HCT116 (cell line): ENCODE results near the gene GABRP. TPM values are rescaled to one million over a fixed set of nuclear protein-coding genes. Genes with fewer than 3 reads are reported as not detected.
"Not testable (repeated sequence)": the region's sequence is repeated elsewhere in the genome, so short reads cannot be mapped to it uniquely, and the experiment has no call there.

Experiments
- ATAC-seq: fragments of 200-7000 bp; cut with Tn5 transposase; 2 replicates; pipeline ENCODE4 v1.9.1; 2020; ENCODE audit warnings: mild to moderate bottlenecking, moderate library complexity
- BruUV-seq: library from RNA; stranded (reverse); fragments of 400-500 nt; replicated peaks from 2 replicates; lab custom pipeline; 2021; lab: Mats Ljungman, UMichigan
- CTCF ChIA-PET: fragments of 300-600 bp; sonication (Branson Sonifier 250); formaldehyde crosslinking; loops from one replicate; lab custom pipeline; 2021; ENCODE audit warnings: antibody characterized with exemption; lab: Charles Lee
- POLR2A ChIA-PET: fragments of 300-600, 350-600 bp; sonication (Branson Sonifier 250); formaldehyde crosslinking; loops from one replicate; lab custom pipeline; 2021; ENCODE audit warnings: antibody characterized with exemption; lab: Charles Lee
- RAD21 ChIA-PET, 2 experiments: fragments of 300-600 bp; sonication (Branson Sonifier 250); formaldehyde crosslinking; loops; one replicate each; lab custom pipeline; 2023; ENCODE audit warnings: low total read pairs in 2 of 2; ENCODE audit not compliant: uncharacterized antibody in 2 of 2, unreplicated experiment in 2 of 2, low non-redundant PET in 1 of 2; lab: Charles Lee
- DNase-seq: peaks from one replicate; pipeline ENCODE4 v3.0.0-alpha.2; 2010; ENCODE audit warnings: low read depth, low spot score
- H2AFZ ChIP-seq: fragments of 200-600 bp; shearing (Covaris generic), sonication (generic); 2 replicates; pipeline ENCODE4 v1.6.1; 2017; ENCODE audit warnings: low read depth, mixed run types, mixed read lengths, antibody characterized with exemption, low read length; ENCODE audit not compliant: poor library complexity, severe bottlenecking
- H3K27ac ChIP-seq: 2 replicates; pipeline ENCODE4 v1.5.1; 2012; ENCODE audit warnings: low read depth, low read length
- H3K27me3 ChIP-seq: fragments of 200-600 bp; sonication (generic); 2 replicates; pipeline ENCODE4 v1.6.1; 2016; ENCODE audit warnings: mixed run types, low read length, mixed read lengths; ENCODE audit not compliant: insufficient read depth
- H3K36me3 ChIP-seq, 2 experiments: fragments of 200-500 bp in 1 of 2; fragments of 200-600 bp in 1 of 2; sonication (Bioruptor generic) in 1 of 2; sonication (generic) in 1 of 2; 2 replicates each; pipeline versions ENCODE4 v1.5.1 to v1.6.1; 2014 to 2016; ENCODE audit warnings: low read length in 2 of 2, inconsistent platforms in 1 of 2, mixed read lengths in 1 of 2, mixed run types in 1 of 2; ENCODE audit not compliant: insufficient read depth in 2 of 2, control insufficient read depth in 1 of 2
- H3K4me1 ChIP-seq, 2 experiments: fragments of 200-600 bp in 1 of 2; sonication (generic) in 1 of 2; 2 replicates each; pipeline versions ENCODE4 v1.5.1 to v1.6.1; 2012 to 2017; ENCODE audit warnings: low read length in 2 of 2, inconsistent platforms in 1 of 2, mild to moderate bottlenecking in 1 of 2, mixed read lengths in 1 of 2, mixed run types in 1 of 2, moderate library complexity in 1 of 2; ENCODE audit not compliant: insufficient read depth in 2 of 2, control insufficient read depth in 1 of 2
- H3K4me2 ChIP-seq: fragments of 200-600 bp; sonication (generic); 2 replicates; pipeline ENCODE4 v1.6.1; 2017; ENCODE audit warnings: mixed run types, low read length, mixed read lengths
- H3K4me3 ChIP-seq, 2 experiments: fragments of 200-600 bp in 1 of 2; sonication (generic) in 1 of 2; replicated peaks in 1 of 2; 2 replicates each; pipeline ENCODE4 v1.5.1; 2011 to 2016; ENCODE audit warnings: low read length in 2 of 2, control low read depth in 1 of 2, low read depth in 1 of 2, mild to moderate bottlenecking in 1 of 2, mixed read lengths in 1 of 2, mixed run types in 1 of 2
- H3K79me2 ChIP-seq: fragments of 200-600 bp; sonication (generic); 2 replicates; pipeline ENCODE4 v1.6.1; 2017; ENCODE audit warnings: mild to moderate bottlenecking, mixed run types, low read length, moderate library complexity, mixed read lengths; ENCODE audit not compliant: insufficient read depth
- H3K9ac ChIP-seq: fragments of 200-600 bp; sonication (generic); 2 replicates; pipeline ENCODE4 v1.6.1; 2016; ENCODE audit warnings: low read length, mixed read lengths
- H3K9me2 ChIP-seq: fragments of 200-600 bp; sonication (generic), shearing (Covaris generic); 2 replicates; pipeline ENCODE4 v1.6.1; 2017; ENCODE audit warnings: mixed run types, mild to moderate bottlenecking, moderate library complexity; ENCODE audit not compliant: insufficient read depth
- H3K9me3 ChIP-seq, 2 experiments: fragments of 200-500 bp in 1 of 2; fragments of 200-600 bp in 1 of 2; sonication (Bioruptor generic) in 1 of 2; sonication (generic) in 1 of 2; 2 replicates each; pipeline ENCODE4 v1.6.1; 2014 to 2017; ENCODE audit warnings: low read length in 2 of 2, mixed read lengths in 2 of 2, inconsistent platforms in 1 of 2, low read depth in 1 of 2, mild to moderate bottlenecking in 1 of 2, mixed run types in 1 of 2, moderate library complexity in 1 of 2; ENCODE audit not compliant: control insufficient read depth in 1 of 2, insufficient read depth in 1 of 2
- H4K20me1 ChIP-seq: fragments of 200-600 bp; sonication (generic), shearing (Covaris generic); 2 replicates; pipeline ENCODE4 v1.6.1; 2017; ENCODE audit warnings: mixed run types, mild to moderate bottlenecking, moderate library complexity; ENCODE audit not compliant: insufficient read depth
- EGR1 ChIP-seq: IDR thresholded peaks from 2 replicates; pipeline ENCODE4 v1.6.1; 2012; ENCODE audit warnings: low read depth
- ELF1 ChIP-seq: IDR thresholded peaks from 2 replicates; pipeline ENCODE4 v1.6.1; 2012; ENCODE audit warnings: low read depth, borderline replicate concordance
- EZH2 ChIP-seq: fragments of 200-600 bp; sonication (generic); IDR thresholded peaks from 2 replicates; pipeline ENCODE4 v1.6.1; 2017; ENCODE audit warnings: antibody characterized with exemption, mixed run types
- EZH2phosphoT487 ChIP-seq: fragments of 200-600 bp; IDR thresholded peaks from 2 replicates; pipeline ENCODE4 v1.6.1; 2018; ENCODE audit warnings: antibody characterized with exemption, borderline replicate concordance
- FOSL1 ChIP-seq: IDR thresholded peaks from 2 replicates; pipeline ENCODE4 v1.6.1; 2012; ENCODE audit warnings: low read depth
- JUND ChIP-seq: IDR thresholded peaks from 2 replicates; pipeline ENCODE4 v1.6.1; 2012
- POLR2A ChIP-seq: IDR thresholded peaks from 2 replicates; pipeline ENCODE4 v1.7.0; 2011; ENCODE audit warnings: borderline replicate concordance; ENCODE audit not compliant: insufficient read depth, insufficient read length; ENCODE audit errors: extremely low read depth
- RAD21 ChIP-seq: IDR thresholded peaks from 2 replicates; pipeline ENCODE4 v1.6.1; 2012; ENCODE audit warnings: low read depth, mild to moderate bottlenecking
- SP1 ChIP-seq: IDR thresholded peaks from 2 replicates; pipeline ENCODE4 v1.6.1; 2012; ENCODE audit warnings: low read depth
- YY1 ChIP-seq: IDR thresholded peaks from 2 replicates; pipeline ENCODE4 v1.6.1; 2011; ENCODE audit warnings: low read length, low read depth, moderate library complexity, mild to moderate bottlenecking; ENCODE audit not compliant: insufficient replicate concordance; ENCODE audit errors: extremely low read depth
- ZFX ChIP-seq: fragments of 450-650 bp; IDR thresholded peaks from 2 replicates; pipeline ENCODE4 v1.6.1; 2017
- intact Hi-C: fragments of 100-400 bp; cut with micrococcal nuclease; formaldehyde crosslinking; loops from 2 replicates; pipeline ENCODE4 v1.10.0; 2022
- total RNA-seq: library from RNA; stranded (reverse); gene quantifications from one replicate; pipeline ENCODE4 v1.2.1, GENCODE V29; 2021; ENCODE audit not compliant: unreplicated experiment
- TF ChIP-seq, protein P1 (sequence below): IDR thresholded peaks from 2 replicates; pipeline ENCODE4 v1.6.1; 2011; ENCODE audit warnings: mild to moderate bottlenecking, low read length, moderate library complexity; ENCODE audit not compliant: insufficient replicate concordance; ENCODE audit errors: extremely low read depth
- TF ChIP-seq, protein P2 (sequence below): IDR thresholded peaks from 2 replicates; pipeline ENCODE4 v1.6.1; 2012
- TF ChIP-seq, protein P3 (sequence below), 3 experiments: fragments of 200-600 bp in 1 of 3; sonication (generic) in 1 of 3; IDR thresholded peaks in 2 of 3; conservative IDR thresholded peaks in 1 of 3; 2 replicates each; pipeline ENCODE4 v1.5.1; 2012 to 2017; ENCODE audit warnings: low read depth in 2 of 3, low read length in 2 of 3, antibody characterized with exemption in 1 of 3, borderline replicate concordance in 1 of 3, control low read depth in 1 of 3, mild to moderate bottlenecking in 1 of 3, mixed read lengths in 1 of 3, mixed run types in 1 of 3, moderate library complexity in 1 of 3; ENCODE audit not compliant: insufficient read depth in 1 of 3
- TF ChIP-seq, protein P4 (sequence below): IDR thresholded peaks from 2 replicates; pipeline ENCODE4 v1.6.1; 2012

GABRP gene
- total RNA-seq, 1 experiment from 2014 or later = not detected

DNA sequence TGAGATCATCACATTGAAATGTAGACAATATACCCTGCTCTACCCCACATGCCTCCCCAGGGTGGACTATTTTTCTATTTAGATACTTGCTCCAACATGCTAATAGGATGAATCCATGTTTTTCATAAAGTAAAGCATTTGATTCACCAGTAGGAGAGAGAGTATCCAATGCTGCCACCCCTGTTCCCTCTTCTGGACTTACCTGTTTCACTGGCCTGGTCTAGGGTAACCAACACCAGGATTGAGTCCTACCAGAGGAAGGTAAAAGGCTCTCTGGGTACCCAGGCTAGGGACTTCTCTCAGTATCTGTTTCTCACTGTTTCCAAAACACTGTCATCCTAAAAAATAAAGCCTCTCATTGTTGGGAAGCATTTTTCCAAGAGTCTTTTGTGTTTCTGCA is 30.2 kb upstream of the GABRP start:
- no peaks in the 10 kb centered on the region for H3K4me1 ChIP-seq
- intact Hi-C loops = no loop called here
- DNase-seq = no peak
- no peaks in the 10 kb centered on the region for H3K9me3 ChIP-seq
- H4K20me1 ChIP-seq = no peaks in the 10 kb centered on the region
- no TSS peak for BruUV-seq
- RAD21 ChIA-PET = no interaction called here
- no peak overlapping the region for H3K4me3 ChIP-seq
- H3K9ac ChIP-seq = no peak overlapping the region
- H3K9me2 ChIP-seq = no peaks in the 10 kb centered on the region
- CTCF ChIA-PET = no interaction called here
- POLR2A ChIA-PET = no interaction called here
- no peaks in the 10 kb centered on the region for H3K79me2 ChIP-seq
- no peak overlapping the region for H3K27ac ChIP-seq
- no peak for ATAC-seq
- H3K36me3 ChIP-seq = no peaks in the 10 kb centered on the region
- H3K4me2 ChIP-seq = no peak overlapping the region
- H3K27me3 ChIP-seq = peaks cover 15% of the 10 kb centered on the region; the same call in 1 of the 2 replicates
- no peak for TF ChIP-seq POLR2A
- no peak for TF ChIP-seq FOSL1
- no peak for TF ChIP-seq RAD21
- TF ChIP-seq YY1 = no peak
- no peak for TF ChIP-seq EGR1
- TF ChIP-seq, protein P1, sequence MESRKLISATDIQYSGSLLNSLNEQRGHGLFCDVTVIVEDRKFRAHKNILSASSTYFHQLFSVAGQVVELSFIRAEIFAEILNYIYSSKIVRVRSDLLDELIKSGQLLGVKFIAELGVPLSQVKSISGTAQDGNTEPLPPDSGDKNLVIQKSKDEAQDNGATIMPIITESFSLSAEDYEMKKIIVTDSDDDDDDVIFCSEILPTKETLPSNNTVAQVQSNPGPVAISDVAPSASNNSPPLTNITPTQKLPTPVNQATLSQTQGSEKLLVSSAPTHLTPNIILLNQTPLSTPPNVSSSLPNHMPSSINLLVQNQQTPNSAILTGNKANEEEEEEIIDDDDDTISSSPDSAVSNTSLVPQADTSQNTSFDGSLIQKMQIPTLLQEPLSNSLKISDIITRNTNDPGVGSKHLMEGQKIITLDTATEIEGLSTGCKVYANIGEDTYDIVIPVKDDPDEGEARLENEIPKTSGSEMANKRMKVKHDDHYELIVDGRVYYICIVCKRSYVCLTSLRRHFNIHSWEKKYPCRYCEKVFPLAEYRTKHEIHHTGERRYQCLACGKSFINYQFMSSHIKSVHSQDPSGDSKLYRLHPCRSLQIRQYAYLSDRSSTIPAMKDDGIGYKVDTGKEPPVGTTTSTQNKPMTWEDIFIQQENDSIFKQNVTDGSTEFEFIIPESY = no peak
- TF ChIP-seq JUND = no peak
- TF ChIP-seq, protein P2, sequence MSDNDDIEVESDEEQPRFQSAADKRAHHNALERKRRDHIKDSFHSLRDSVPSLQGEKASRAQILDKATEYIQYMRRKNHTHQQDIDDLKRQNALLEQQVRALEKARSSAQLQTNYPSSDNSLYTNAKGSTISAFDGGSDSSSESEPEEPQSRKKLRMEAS = no peak
- no peak for TF ChIP-seq ELF1
- TF ChIP-seq SP1 = no peak
- TF ChIP-seq EZH2 = no peak
- no peak for TF ChIP-seq EZH2phosphoT487
- TF ChIP-seq, protein P3, sequence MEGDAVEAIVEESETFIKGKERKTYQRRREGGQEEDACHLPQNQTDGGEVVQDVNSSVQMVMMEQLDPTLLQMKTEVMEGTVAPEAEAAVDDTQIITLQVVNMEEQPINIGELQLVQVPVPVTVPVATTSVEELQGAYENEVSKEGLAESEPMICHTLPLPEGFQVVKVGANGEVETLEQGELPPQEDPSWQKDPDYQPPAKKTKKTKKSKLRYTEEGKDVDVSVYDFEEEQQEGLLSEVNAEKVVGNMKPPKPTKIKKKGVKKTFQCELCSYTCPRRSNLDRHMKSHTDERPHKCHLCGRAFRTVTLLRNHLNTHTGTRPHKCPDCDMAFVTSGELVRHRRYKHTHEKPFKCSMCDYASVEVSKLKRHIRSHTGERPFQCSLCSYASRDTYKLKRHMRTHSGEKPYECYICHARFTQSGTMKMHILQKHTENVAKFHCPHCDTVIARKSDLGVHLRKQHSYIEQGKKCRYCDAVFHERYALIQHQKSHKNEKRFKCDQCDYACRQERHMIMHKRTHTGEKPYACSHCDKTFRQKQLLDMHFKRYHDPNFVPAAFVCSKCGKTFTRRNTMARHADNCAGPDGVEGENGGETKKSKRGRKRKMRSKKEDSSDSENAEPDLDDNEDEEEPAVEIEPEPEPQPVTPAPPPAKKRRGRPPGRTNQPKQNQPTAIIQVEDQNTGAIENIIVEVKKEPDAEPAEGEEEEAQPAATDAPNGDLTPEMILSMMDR (IDR thresholded peaks at IDR 0.05 in 2 of 3, conservative IDR thresholded peaks at IDR 0.05 in 1 of 3; ENCODE audit: borderline replicate concordance in 1 of 3, insufficient read depth in 1 of 3, low read depth in 2 of 3, low read length in 2 of 3) = no peak
- TF ChIP-seq ZFX = no peak
- TF ChIP-seq, protein P4, sequence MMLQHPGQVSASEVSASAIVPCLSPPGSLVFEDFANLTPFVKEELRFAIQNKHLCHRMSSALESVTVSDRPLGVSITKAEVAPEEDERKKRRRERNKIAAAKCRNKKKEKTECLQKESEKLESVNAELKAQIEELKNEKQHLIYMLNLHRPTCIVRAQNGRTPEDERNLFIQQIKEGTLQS = no peak
- no peak overlapping the region for H2AFZ ChIP-seq

DNA sequence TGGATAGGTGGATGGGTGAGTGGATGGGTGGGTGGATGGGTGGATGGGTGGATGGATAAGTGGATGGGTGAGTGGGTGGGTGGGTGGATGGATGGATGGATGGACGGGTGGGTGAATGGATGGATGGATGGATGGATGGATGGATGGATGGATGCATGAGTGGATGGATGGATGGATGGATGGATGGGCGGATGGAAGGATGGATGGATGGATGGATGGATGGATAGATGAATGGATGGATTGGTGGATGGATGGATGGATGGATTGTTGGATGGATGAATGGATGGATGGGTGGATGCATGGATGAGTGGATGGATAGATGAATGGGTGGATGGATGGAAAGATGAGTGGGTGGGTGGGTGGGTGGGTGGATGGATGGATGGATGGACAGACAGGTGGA is 29.0 kb upstream of the GABRP start:
- POLR2A ChIA-PET = not testable (repeated sequence)

More for the DNA sequence above, 29.0 kb upstream of the GABRP start:
- H3K9me3 ChIP-seq, CTCF ChIA-PET, H3K79me2 ChIP-seq, H4K20me1 ChIP-seq, H3K9me2 ChIP-seq, H3K4me2 ChIP-seq, H2AFZ ChIP-seq, H3K36me3 ChIP-seq, H3K27ac ChIP-seq, H3K4me3 ChIP-seq, H3K9ac ChIP-seq, DNase-seq, RAD21 ChIA-PET, H3K4me1 ChIP-seq, BruUV-seq, ATAC-seq, intact Hi-C loops: not testable (repeated sequence)
- peaks cover 14% of the 10 kb centered on the region; the same call in 1 of the 2 replicates for H3K27me3 ChIP-seq
